GM12864 (cell line): ENCODE measurements around the gene RDH14.
A peak's percentile ranks its signal among the peaks of the same experiment; 100 is the strongest.

Experiments used
- DNase-seq: peaks from one replicate; pipeline ENCODE4 v3.0.0-alpha.2; 2011; ENCODE audit warnings: low read depth
- H3K4me3 ChIP-seq: 2 replicates; pipeline ENCODE4 v1.5.1; 2011; ENCODE audit warnings: mild to moderate bottlenecking, low read depth, low read length, control low read depth
- CTCF ChIP-seq: IDR thresholded peaks from 2 replicates; pipeline ENCODE4 v1.5.1; 2011; ENCODE audit warnings: low read depth, mild to moderate bottlenecking, moderate library complexity, low read length, control low read depth, inconsistent platforms; ENCODE audit errors: missing control alignments

Gene RDH14

DNA sequence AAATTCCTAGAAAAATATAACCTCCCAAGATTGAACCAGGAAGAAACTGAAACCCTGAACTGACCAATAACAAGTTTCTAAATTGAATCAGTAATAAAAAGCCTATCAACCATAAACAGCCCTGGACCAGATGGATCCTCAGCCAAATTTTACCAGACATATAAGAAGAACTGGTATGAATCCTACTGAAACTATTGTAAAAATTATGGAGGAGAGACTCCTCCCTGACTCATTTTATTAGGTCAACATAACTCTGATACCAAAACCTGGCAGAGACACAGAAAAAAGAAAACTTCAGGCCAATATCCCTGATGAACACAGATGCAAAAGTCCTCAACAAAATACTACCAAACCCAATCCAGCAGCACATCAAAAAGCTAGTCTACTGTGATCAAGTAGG lies 17.6 kb upstream of the RDH14 start:
- TF ChIP-seq CTCF = no peak
- H3K4me3 ChIP-seq = no peak overlapping the region
- no peak for DNase-seq

- H3K4me3 ChIP-seq = no peak overlapping the region
- DNase-seq = no peak
- no peak for TF ChIP-seq CTCF
These were observed 5.8 kb upstream of the RDH14 start for GRCh38 chr2:18566145-18566769.

- no peak for DNase-seq
These were observed 288 bp upstream of the RDH14 start for GRCh38 chr2:18560797-18561085.

DNA sequence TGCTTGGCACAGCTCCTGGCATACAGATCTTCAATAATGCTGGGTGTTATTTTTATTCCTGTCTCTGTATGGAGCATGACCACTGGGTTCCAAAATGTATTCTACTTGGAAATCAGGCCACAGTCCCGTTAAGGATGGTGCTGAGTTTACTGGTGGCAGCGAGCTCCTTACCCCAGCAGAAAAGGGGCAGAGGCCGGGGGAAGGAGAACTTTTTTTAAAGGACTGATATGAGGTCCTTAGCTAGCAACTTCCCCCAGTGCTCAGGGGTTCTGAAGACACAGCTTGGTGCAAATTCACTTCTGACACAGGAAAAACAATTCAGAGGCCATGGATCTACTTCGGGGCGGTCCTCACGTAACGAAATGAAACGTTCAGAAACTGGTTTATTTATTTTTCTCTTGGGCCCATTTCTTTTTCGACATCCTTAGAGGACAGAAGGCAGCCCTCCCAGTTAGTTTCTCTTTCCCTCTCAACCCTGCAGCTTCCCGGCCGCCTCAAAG lies 872 bp downstream of the RDH14 start:
- TF ChIP-seq CTCF = no peak
- DNase-seq = no peak
- peak overlapping the region; percentile 94 for H3K4me3 ChIP-seq

More at GRCh38 chr2:18560797-18561085, 288 bp upstream of the RDH14 start:
- TF ChIP-seq CTCF = no peak
- peak overlapping the region; percentile 94 for H3K4me3 ChIP-seq

- no peak for DNase-seq
- TF ChIP-seq CTCF = no peak
- H3K4me3 ChIP-seq = no peak overlapping the region
These were observed 2.0 kb downstream of the RDH14 start for GRCh38 chr2:18558458-18558857.

GRCh38 chr2:18557121-18557520 lies 3.3 kb downstream of the RDH14 start:
- TF ChIP-seq CTCF = no peak
- H3K4me3 ChIP-seq = no peak overlapping the region
- no peak for DNase-seq

DNA sequence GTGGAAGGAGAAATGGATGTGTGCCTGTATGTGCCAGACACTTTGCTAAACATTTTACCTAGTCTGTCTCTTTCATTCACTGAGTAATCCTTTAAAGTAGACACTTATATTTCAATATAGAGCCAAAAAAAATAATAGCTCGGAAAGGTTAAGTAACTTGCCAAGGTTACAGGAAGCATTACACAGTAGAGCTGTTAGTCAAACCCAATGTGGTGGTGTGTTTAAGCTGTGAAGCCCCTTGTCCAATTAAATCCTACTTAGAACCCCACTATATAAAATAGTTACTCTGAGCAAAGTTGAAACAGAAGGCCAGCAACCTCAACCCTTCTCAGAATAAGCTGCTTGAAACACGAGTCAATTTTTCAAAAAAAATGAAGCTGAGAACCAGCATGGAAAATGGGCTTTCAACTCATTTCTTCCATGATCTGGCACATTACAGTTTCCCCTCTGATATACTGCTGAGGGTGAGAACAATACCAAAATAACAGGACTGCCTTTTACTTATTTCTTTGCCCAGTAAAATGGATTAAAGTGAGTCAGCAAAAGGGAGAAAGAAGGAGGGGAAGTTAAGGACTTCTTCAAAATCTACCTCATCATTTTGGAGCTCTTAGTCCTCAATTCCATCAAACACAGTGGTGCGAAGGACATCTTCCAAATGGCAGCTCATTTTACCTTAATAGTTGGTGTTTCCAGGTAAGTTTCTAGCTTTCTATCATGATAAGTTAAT lies 7.9 kb downstream of the RDH14 start:
- no peak overlapping the region for H3K4me3 ChIP-seq
- DNase-seq = no peak
- no peak for TF ChIP-seq CTCF
